Activated CD4-positive, alpha-beta T cell treated with anti-CD3 and anti-CD28 coated beads, Interleukin-2, amount 50 U/mL, for 1 hour (primary cell): ENCODE data around the gene PTPRD.

Source experiments
- DNase-seq: peaks from one replicate; pipeline ENCODE4 v3.0.0-alpha.2; 2020

Gene PTPRD

DNA sequence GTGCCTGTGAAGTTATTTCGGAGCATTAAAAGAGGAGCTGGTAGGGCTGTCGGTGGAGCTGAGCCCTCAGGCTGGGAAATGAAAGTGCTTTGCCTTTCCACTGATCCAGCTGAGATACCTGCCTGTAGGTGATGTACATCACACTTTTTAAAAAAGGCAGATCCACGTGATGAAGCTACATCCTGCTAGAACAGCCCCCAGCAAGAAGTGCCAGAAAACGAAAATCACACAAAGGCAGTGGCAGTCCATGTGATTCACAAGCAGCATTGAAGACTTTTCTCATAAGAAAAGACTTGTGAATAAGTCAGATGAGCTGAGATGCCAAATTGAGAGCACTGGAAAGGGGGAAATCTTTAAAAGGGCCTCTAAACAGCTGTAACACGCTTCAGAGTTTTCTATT, 765.1 kb downstream of the PTPRD start:
- DNase-seq: no peak

DNA sequence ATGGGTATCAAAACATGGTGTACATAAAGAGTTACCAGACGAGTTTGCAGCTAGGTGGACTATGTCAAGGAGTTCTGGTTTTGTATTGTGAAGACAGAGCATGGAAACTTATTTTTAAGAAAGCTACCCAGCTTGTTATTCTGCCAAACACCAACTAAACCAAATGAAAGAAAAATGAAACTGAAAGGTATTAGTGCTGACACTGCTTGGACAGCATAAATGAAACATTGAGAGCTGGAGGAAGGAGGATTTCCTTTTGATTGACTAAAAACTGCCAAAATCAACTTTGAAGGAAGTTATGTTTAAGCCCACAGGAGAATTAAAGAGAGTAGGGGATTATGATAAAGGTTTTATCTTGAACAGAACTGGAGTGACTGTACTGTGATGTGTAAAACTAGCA, 766.2 kb downstream of the PTPRD start:
- no peak for DNase-seq

DNA sequence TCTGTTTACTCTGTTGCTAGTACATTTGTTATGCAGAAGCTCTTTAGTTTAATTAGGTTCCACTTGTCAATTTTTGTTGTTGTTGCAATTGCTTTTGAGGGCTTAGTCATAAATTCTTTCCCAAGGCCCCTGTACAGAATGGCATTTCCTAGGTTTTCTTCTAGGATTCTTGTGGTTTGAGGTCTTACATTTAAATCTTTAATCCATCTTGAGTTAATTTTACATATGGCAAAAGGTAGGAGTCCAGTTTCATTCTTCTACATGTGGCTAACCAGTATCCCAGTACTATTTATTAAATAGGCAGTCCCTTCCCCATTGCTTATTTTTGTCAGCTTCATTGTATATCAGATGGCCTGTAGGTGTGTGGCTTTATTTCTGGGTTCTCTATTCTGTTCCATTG, 792.4 kb downstream of the PTPRD start:
- DNase-seq: no peak

DNA sequence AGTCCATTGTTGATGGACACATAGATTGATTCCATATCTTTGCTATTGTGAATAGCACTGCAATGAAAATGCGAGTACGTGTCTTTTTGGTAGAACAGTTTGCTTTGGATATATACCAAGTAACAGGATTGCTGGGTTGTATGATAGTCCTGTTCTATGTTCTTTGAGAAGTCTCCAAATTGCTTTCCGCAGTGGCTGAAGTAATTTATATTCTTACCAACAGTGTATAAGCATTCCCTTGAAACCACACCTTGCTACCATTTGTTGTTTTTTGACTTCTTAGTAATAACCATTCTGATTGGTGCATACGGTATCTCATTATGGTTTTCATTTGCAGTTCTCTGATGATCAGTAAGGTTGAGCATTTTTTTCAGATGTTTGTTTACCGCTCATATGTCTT, 792.9 kb downstream of the PTPRD start:
- DNase-seq: no peak

DNA sequence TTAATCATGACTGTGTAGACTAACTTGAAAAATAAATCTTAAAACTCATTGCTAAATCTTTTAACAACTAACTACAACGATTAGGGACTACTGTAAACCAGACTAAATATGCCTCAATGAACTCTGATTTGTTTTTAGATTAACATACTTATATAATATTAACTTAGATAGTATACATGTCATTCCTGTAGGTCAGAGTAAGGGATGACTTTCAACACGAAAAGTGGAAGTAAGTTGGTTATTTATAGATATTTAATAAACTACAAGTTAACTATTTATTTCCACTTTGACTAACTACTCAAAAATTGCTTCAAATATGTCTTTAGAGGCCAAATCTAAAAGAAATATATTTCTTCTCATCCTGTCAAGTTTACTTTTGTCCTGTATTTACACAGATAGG, 795.6 kb downstream of the PTPRD start:
- no peak for DNase-seq

DNA sequence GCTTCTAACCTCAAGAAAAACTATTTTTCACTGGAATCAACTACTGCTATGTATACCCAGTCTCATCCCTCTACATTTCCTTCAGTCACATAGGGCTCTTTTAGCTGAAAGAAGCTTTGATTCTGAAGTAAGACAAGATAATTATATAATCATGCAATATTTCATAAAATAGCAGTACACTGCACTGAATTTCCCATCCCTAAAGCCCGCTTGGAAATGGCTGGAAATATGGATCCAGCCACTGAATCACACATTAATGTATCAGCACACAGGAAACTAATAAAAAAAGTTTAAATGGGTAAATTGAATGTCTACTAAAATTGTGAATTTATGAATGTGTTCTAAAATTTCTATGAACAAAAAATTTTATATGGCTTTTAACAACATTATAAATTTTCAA, 808.7 kb downstream of the PTPRD start:
- DNase-seq: no peak

DNA sequence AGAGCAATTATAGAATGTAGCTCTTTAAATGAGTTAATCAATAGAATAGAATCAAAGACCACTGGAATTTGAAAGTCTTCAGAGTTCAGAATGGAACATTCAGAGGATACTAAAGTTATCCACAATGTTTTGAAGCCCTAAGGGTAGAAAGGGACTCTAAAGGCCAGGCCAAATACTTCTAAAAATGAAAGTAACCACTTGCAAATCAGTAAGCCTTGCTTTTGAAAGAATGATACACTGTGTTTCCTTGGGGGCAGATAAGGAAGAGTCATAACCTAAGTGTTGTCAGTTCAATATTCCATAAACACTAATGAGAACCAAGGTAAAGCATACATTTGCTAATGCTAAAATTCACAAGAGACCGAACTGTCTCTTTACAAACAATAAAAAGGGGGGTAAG, 813.5 kb downstream of the PTPRD start:
- no peak for DNase-seq

DNA sequence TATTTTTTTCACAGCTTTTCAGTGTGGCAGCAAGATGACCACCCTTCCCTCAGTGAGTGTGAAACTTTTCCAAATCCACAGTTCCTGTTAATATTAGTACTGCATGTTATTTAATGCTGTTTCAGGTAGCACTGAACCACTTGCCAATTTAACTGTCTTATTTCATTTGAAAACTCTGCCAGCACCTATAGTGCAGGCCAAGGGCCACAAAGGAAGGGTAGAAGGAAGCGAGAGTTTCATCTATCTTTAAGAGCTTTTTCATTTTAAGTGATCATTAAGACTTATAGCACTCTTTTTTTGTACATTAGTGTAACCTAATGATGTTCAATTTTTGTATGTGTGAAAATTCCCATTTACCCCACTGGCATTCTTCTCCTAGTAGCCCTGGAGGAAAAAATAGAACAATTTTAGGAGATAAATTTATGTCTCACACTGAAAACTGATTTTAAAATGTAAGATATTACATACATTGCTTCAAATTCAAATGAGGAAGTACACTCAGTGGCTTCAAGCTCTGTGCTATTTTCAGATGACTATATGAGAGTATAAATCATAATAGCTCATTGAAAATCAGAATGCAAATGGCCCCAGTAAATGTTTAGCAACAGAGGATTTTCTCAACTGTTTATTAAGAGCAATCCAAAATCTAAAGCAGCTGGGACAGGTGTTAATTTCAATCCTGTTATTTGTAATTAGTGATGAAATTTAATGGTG, 820.5 kb downstream of the PTPRD start:
- DNase-seq: no peak

DNA sequence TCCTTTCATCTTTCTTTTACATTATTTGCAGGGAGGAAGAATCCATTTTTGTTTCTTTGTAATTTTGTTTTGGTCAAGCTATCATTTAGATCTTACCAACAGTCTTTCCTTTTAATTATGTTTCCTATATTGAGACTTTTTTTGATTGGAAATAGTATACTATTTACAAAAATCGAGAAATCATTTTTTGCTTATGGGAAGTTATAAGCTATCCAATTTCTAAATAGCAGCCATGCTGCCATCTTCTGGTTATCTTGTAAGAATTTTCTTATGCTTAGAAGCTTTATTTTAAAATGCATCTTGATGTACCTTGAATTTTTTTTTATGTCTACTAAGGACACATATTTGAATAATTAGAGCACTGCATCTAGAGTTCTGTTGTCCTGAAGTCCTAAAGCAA, 821.2 kb downstream of the PTPRD start:
- no peak for DNase-seq

DNA sequence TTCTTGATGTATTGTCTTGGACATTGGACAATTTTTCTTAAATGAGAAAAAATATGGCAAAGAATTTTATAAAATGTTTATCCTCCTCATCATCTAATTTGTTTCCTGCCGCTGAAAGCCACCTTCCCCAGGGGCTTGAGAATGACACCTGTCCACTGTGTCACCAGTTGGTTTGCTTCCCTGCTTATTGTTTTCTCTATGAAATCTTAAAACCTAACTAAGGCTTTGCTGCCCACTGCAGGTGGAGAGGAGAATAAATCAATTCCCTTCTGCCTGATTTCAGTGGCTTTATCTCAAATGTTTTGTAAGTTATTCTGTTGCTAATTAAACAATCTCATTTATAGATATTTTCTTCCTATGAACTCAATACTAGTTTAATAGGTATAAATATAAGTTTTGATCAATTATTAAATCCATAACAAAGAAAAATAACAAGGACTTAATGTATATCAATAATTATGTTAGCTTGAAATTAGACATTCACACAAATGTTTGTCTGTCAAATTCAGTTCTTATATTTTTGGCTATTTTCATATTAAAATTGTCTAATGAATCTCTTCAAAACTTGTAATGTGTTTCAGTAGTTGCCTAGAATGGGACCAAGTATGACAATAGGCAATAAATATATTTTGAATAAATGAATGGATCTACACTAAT, 822.5 kb downstream of the PTPRD start:
- DNase-seq: no peak

DNA sequence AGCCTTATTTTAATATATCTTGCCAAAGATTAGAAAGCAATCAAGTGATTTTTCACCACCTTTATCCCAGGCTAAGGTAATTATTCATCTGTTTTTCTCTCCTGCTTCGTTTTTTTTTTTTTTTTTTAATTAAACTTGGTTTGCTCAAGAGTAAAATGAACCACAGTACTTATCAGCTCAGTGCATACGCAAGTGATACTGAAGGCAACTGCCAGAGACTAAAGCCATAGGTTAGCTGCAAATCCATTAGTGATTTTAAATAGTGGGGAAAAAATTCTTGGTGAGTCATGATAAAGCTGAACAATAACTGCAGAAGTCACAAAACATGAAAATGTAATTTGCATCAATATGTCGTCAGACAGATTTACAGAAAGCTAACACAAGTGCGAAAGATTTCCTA, 829.1 kb downstream of the PTPRD start:
- no peak for DNase-seq

DNA sequence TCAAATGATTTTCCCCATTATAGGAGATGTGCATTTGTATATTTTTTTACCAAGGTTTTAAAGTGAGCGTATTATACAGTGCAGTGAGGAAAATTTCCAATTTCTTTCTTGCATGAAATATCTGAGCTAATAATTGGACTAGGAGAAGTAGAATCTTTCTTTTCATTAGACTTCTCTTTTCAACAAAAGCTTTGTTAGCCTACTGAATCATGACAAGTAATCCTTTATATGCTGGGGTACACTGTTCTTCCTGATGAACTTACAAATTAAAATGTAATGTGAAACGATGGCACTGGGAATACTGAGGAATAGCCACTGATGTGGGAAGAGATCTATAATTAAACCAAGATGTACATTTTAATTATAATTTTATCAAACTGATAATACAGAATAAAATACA, 829.6 kb downstream of the PTPRD start:
- DNase-seq: no peak

DNA sequence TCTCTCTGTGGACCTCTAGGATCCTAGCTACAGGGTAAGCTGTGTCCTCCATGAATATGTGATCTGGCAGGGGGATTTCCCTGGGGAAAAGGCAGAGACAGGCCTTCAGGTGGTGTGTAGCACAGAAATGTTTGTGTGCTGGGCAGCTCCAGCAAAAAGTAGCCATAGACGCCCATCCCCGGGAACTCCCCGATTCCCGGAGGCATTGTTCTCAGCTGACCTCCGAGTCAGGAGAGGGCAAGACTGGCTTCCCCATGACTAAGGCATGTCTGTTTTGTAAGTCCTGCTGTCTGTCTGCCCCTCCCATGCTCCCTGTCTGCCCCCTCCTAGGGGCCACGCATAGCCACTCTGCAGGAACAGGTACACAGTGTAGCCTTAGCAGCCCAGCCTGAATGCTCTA, 834.5 kb downstream of the PTPRD start:
- DNase-seq: no peak

DNA sequence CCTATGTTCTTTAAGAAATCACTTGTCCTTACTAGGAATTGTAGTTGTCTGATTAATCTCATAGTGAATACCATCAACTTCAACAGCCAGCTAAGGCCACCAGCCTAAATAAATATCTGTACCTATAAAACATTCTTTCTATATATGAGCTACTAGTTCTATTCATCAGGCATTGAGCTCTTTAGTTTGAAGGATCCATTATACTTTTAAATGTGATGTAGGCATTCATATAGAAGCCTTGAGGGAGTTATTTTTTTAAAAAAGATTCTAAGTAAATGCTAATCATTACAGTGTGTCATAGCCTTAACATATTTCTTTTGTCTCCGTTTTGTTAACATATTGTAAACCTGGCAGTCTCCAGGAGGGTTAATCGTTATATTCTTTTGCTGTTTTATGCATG, 838.3 kb downstream of the PTPRD start:
- no peak for DNase-seq

DNA sequence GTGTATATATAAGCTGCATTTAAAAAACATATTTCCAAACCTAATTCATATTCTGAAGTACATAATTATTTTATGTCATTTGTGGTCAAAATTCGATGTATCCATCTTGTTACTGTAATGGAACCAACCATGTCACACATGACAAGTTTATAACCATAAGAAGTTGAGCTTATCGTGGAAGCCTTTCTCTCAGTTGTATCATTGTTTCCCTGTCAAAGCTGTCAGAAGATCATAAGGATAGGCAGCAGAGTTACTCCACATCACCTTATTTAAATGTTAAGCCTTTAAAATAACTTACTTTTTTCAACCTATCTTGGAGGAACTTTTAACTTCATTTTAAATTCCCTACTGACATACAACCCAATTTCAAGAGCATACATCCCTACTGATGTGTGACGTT, 841.5 kb downstream of the PTPRD start:
- no peak for DNase-seq

DNA sequence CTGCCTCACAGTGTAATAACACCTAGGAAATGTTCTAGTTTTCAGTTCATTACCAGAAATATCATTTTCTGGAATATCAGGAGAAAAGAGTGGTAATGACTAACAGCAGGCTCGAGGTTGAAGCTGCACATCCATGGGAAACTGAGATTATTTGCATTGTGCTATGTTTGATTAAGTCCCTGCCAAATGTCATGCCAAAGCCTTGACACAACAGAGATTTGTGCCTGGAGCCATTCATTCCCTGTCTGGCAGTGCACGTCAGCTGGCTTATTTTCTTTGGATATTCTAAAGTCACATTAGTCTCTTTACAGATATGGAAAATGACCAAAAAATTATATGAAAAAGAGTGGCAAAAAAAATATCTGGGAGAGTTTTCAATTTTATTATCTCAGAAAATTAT, 848.0 kb downstream of the PTPRD start:
- no peak for DNase-seq

DNA sequence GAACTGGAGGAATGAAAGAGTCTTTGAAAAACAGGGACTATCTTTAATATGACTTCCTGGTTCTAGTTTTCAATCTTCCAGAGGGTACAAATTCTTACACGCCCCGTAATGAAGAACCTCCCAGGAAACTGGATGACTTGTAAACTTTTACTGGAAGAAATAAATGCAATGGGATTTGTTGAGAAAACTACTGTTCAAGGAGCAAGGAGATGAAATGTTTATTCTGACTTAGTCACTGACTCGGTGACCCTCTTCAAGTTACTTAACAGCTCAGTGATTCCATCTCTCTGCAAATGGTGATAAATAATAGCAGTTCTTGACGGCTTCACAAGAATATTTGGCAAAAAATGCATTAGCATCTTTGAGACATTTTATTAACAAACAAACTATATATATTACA, 858.6 kb downstream of the PTPRD start:
- no peak for DNase-seq

DNA sequence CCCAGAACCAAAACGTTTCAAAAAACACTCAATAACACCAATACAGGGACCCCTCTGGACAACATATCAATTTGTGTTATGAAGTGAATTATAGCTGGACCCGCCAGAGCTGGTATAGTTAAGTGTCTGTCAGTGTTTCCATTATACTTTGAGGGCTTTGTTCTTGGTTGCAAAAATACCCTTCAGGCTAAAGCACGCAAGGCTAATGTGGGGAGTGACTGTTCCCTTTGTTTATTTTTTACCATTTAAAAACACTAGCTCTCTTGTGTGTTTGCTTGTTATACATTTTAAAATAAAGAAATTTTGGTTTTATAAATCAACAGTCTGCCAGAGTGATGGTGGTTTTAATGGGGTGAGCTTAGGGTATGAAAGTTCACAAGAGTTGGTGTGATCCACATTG, 859.5 kb downstream of the PTPRD start:
- DNase-seq: no peak

DNA sequence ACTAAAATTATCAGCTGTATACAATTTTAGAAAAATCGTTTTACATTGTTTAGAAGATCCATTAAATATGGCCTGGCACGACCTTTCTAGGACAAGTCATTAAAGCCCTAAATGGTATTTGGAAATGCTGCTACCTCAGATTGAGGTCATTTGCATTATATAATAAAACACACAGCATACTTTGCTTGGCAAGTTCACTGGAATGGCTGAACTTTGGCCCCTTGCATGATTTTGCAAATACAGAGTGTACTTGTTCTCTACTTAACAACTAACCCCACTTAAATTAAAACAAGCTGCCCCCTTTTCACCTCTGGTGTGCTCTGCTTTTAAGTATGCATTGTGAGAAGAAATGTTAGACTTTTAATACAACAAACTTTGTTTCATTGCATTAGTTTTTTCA, 860.1 kb downstream of the PTPRD start:
- no peak for DNase-seq

DNA sequence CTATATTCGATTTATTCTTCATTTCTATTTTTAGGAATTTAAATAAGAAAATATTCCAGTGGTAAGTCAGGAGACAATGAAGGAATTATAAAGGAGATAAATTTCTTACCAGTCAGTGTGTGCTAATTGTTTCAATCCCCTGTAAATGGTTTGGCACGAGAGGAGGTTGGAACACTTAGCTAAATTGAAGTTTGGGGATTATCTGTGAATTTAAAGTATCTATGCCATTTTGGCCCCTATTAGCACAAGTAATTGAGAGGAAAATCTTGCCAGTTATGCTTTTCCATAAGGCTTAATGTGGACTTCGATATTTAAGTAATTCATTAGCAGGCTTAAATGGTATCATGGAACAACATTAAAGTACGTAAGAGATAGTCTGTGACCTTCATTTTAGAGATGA, 860.8 kb downstream of the PTPRD start:
- DNase-seq: no peak

DNA sequence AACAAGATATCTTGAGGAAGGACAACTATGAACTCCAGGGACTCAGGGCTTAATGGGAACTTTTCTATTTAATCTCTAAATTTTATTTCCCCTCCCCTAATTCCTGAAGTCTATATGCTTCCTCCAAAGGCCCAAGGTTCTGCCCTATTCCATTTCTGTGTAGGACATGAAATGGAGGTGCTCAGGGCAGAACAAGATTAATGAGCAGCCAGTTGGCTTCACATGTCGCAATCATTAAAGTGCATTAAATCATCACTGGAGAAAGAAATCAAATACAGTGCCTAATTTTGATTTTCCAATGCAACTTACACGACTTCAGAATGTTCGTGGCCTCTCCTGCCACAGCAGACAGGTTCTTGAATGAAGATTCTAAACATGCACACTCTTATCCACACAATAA, 862.1 kb downstream of the PTPRD start:
- no peak for DNase-seq

DNA sequence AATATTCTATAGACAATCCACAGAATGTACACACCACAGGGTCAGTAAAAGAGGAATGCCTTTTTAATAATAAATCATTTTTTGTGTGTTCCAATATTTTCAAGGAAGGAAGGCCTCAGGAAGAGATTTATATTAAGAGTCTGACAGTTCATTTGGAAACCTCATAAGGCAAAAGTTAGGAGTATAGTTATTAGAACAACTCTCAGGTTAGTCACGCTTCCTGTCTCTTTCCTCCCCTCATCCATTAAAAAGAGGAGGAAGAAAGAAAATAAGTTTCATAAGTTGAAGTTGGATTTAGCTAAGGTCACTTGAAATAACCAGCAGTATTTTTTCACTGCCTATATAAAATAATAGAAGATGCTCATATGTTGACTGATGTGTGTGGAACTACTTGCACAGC, 863.2 kb downstream of the PTPRD start:
- no peak for DNase-seq

DNA sequence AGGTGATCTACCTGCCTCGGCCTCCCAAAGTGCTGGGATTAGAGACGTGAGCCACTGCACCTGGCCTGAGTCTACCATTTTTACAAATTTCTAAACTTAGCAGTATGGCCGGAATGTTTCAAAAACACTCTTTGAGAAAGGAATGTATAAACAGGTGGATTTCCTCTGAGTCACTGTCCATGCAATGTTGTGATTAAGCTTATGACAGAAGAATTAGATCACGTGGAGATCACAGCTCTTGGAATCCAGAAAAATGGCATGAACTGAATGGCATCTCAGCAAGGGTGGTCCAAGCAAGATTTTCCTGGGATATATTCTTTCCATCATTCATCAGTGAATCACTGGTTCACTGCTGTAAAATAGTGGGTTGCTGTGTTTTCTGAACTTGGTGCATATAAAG, 865.0 kb downstream of the PTPRD start:
- DNase-seq: no peak

DNA sequence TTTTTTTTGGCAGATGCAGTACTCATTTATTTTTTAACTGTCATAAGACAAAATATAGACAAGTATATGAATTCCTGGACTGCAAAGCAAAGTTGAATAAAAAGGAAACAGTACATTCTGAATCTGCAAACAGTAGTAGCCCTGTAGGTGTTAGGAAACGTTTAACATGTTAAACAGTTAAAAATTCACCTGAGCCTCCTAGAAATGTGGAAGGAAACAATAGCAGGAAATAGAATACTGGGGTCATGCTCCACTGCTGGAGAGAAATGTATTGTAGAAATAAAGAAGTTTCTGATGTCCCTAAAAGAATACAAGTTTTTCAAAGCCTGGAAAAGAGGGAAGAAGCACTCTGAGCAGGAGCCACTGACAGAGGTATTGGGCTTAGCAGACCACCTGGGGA, 866.0 kb downstream of the PTPRD start:
- no peak for DNase-seq

DNA sequence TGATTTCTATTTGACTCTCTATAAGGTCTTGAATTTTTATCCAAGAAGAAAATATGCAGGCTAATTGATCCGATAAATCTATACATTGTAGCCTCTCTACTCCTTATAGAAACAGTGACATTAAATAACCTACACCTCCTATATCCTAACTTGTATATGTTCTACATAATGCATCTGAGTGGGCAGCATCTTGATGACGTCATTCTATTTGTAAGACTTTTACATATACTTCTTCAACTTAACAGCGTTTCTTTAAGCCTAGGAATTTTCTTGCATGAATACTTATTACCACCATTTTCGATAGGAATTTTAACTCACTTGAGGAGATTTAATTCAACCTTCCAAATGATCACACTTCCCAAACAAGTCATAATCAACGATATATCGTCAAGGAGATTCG, 869.0 kb downstream of the PTPRD start:
- DNase-seq: no peak
